Activated CD4-positive, alpha-beta T cell treated with anti-CD3 and anti-CD28 coated beads, Interleukin-2, amount 50 U/mL, for 16 hours (primary cell): ENCODE measurements around the gene CCNJL.

Experiments used
- DNase-seq: peaks from one replicate; pipeline ENCODE4 v3.0.0-alpha.2; 2020

CCNJL gene

DNA sequence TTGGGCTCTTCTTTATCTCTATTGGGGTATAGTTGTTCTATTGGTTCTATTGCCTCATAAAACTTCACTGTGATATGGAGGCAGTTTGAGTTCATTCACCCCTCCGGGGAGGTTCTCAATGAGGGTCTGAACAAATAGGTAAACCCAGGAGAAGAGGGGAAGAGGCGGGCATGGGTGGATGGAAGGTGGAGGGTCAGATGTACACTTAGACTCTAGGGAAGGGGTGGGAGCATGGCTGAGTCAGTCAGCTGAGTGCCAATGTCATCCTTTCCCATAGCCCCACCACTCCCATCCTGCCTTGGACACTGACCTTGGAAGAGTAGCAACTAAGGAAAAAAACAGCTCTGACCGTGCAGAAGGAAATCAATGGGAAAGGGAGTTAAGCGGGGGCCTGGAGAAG lies 93.0 kb downstream of the CCNJL start:
- no peak for DNase-seq

DNA sequence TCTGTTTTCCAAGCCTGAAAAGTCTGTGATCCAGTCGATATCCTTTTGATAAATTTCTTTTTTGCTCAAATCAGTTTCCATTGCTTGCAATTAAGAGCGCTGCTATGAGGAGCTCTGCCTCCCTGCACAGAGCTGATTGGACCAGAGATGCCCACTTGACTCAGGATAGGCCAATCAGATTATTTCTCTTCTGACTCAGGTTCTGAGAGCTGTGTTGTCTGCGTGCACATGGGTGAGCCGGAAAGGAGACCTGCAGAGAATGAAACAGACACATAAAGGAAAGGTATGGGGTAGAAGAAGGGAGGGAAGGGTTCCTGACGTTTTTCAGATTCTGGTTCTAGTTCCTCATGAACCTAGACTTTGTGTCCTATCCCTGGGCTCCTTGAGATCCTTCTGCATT lies 98.8 kb downstream of the CCNJL start:
- no peak for DNase-seq

DNA sequence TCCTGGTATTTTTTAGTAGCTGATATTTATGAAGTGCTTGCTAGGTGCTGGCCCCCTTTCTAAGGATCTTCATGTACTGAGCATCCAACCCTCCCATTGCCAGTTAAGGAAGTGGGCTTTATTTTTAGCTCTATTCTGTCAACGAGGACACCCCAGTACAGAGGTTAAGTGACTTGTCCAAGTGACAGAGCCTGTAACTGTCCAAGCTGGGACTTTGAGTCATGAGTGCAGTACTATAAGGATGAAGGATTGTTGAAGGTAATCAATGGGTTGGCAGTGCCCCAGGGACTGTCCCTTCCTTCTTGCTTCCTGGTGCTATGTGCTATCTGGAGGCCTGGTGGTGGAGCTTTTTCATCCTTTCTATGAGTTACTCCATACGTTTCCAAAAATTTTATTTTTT lies 101.0 kb downstream of the CCNJL start:
- DNase-seq = no peak

GRCh38 chr5:160210606-160211005 lies 101.8 kb downstream of the CCNJL start:
- no peak for DNase-seq

DNA sequence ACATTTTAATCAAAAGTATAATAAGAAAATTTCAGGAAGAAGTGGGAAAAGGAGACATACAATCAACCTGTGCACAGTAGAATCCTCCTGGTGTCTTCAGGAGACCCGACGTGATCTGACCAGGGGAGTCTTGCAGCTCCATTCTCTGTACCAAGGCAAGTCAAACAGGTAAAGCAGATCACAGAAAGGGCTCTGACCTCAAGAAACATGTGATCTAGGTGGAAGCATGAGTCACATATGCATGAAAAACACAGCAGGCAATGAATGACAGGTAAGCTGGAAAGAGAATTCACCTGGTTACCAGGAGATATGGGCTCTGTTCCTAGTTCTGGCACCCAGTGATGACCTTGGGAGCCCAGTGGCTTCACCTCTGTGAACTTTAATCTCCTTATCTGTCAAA lies 102.4 kb downstream of the CCNJL start:
- DNase-seq = no peak

GRCh38 chr5:160207061-160207460 lies 105.3 kb downstream of the CCNJL start:
- no peak for DNase-seq
